ENCODE data around the gene DHRS3.
"Not testable (repeated sequence)": the region's sequence is repeated elsewhere in the genome, so short reads cannot be mapped to it uniquely, and the experiment has no call there.

DHRS3 gene

GRCh38 chr1:12537294-12537693, 80.7 kb downstream of the DHRS3 start:
- DNase-seq: no peak

- no peak for DNase-seq
Measured at GRCh38 chr1:12536023-12536639, 81.9 kb downstream of the DHRS3 start.

GRCh38 chr1:12532405-12533315, 85.3 kb downstream of the DHRS3 start:
- DNase-seq: no peak

- DNase-seq: no peak
Measured at GRCh38 chr1:12531179-12531499, 86.9 kb downstream of the DHRS3 start.

GRCh38 chr1:12530462-12531178, 87.4 kb downstream of the DHRS3 start:
- no peak for DNase-seq

GRCh38 chr1:12529640-12530174, 88.3 kb downstream of the DHRS3 start:
- no peak for DNase-seq

GRCh38 chr1:12528021-12528852, 89.8 kb downstream of the DHRS3 start:
- DNase-seq: no peak

GRCh38 chr1:12527564-12527963, 90.4 kb downstream of the DHRS3 start:
- DNase-seq: no peak

GRCh38 chr1:12525311-12526181, 92.5 kb downstream of the DHRS3 start:
- no peak for DNase-seq

- DNase-seq: no peak
Measured at GRCh38 chr1:12524266-12524665, 93.7 kb downstream of the DHRS3 start.

GRCh38 chr1:12522780-12523179, 95.2 kb downstream of the DHRS3 start:
- DNase-seq: not testable (repeated sequence)

GRCh38 chr1:12521096-12521495, 96.9 kb downstream of the DHRS3 start:
- DNase-seq: no peak

- no peak for DNase-seq
Measured at GRCh38 chr1:12519693-12520364, 98.2 kb downstream of the DHRS3 start.

GRCh38 chr1:12518931-12519692, 98.9 kb downstream of the DHRS3 start:
- DNase-seq: no peak
